Skeletal muscle tissue (tissue), 4 donors: Measurements from ENCODE around the gene ZNF28. TPM values are rescaled to one million over a fixed set of nuclear protein-coding genes. Genes with fewer than 3 reads are reported as not detected.
"Not testable (repeated sequence)": the region's sequence is repeated elsewhere in the genome, so short reads cannot be mapped to it uniquely, and the experiment has no call there.

Source experiments
- H3K27ac ChIP-seq: one replicate; pipeline ENCODE4 v1.7.0; 2013; ENCODE audit warnings: mild to moderate bottlenecking, low read depth, low read length, inconsistent platforms
- H3K27me3 ChIP-seq, 3 donors: one replicate each; pipeline ENCODE4 v1.7.0; 2013; ENCODE audit warnings: low read length in 3 of 3; ENCODE audit not compliant: control insufficient read depth in 3 of 3, insufficient read depth in 3 of 3
- H3K36me3 ChIP-seq, 3 donors: one replicate each; pipeline ENCODE4 v1.7.0; 2013; ENCODE audit warnings: low read length in 3 of 3; ENCODE audit not compliant: control insufficient read depth in 3 of 3, insufficient read depth in 3 of 3
- H3K4me1 ChIP-seq, 3 donors: one replicate each; pipeline ENCODE4 v1.7.0; 2013; ENCODE audit warnings: low read length in 3 of 3, mild to moderate bottlenecking in 3 of 3; ENCODE audit not compliant: control insufficient read depth in 3 of 3, insufficient read depth in 3 of 3
- H3K4me3 ChIP-seq, 3 donors: one replicate each; pipeline ENCODE4 v1.7.0; 2013; ENCODE audit warnings: low read length in 3 of 3
- H3K9ac ChIP-seq, 3 donors: one replicate each; pipeline ENCODE4 v1.7.0; 2013; ENCODE audit warnings: low read length in 3 of 3, mild to moderate bottlenecking in 3 of 3, moderate library complexity in 2 of 3, low read depth in 1 of 3
- H3K9me3 ChIP-seq, 3 donors: one replicate each; pipeline ENCODE4 v1.7.0; 2013; ENCODE audit warnings: low read length in 3 of 3; ENCODE audit not compliant: control insufficient read depth in 3 of 3
- total RNA-seq: library from RNA; depleted of rRNA; stranded (reverse); fragments of >200 nt; gene quantifications from one replicate; pipeline ENCODE4 v1.2.3, GENCODE V29; 2014
- donor health status: Osteomylitis.

The ZNF28 gene
- total RNA-seq, 1 donor from 2014 or later = 3.1 TPM

DNA sequence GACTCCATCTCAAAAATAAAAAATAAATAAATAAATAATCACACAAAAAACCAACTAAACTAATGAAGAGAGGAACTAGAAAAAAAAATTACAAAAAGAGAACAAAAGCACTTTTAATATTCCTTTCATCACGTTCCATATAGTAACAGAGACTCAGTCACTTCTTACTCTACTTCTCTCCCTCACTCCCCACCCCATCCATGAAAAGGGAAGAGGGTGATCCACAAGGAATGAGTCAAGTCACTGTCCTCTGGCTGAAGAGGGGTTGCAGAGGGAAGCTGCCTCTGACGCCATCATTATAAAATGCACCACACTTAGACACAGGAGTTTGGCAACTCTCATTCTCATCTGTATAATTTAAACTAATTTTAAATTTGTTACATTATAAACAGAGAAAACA, 38.6 kb downstream of the ZNF28 start:
- H3K27ac ChIP-seq, H3K9ac ChIP-seq, H3K36me3 ChIP-seq, H3K4me1 ChIP-seq, H3K9me3 ChIP-seq, H3K4me3 ChIP-seq, H3K27me3 ChIP-seq: not testable (repeated sequence)

DNA sequence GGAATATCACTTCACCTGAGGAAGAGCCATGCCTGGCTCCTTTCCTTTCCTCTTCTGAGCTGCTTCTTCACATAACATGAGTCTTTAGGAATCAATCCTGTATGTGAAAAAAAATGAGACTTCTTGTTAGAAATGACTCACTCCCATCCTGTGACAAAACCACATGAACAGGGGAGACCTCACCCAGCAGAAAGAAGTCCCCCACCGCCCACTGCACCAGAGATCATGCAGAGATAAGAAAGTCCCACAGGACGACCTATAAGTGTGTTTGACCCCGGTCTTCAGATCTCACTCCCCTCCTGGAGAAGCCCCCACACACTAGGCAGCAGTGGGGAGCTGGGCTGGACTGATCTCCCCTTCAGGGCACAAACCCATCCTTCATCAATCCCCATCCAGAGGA, 42.6 kb downstream of the ZNF28 start:
- no peaks in the 10 kb centered on the region for H3K4me1 ChIP-seq
- no peaks in the 10 kb centered on the region for H3K9me3 ChIP-seq
- no peak overlapping the region for H3K9ac ChIP-seq
- H3K27me3 ChIP-seq = no peaks in the 10 kb centered on the region
- H3K36me3 ChIP-seq = no peaks in the 10 kb centered on the region
- no peak overlapping the region for H3K27ac ChIP-seq
- H3K4me3 ChIP-seq = no peak overlapping the region

DNA sequence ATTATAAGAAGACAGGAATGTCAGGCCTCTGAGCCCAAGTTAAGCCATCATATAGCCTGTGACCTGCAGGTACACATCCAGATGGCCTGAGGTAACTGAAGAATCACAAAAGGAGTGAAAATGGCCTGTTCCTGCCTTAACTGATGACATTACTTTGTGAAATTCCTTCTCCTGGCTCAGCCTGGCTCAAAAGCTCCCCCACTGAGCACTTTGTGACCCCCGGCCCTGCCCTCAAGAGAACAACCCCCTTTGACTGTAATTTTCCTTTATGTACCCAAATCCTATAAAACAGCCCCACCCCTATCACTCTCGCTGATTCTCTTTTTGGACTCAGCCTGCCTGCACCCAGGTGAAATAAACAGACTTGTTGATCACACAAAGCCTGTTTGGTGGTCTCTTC, 65.0 kb downstream of the ZNF28 start:
- H3K27ac ChIP-seq, H3K4me1 ChIP-seq, H3K9ac ChIP-seq, H3K4me3 ChIP-seq, H3K27me3 ChIP-seq, H3K36me3 ChIP-seq, H3K9me3 ChIP-seq: not testable (repeated sequence)

DNA sequence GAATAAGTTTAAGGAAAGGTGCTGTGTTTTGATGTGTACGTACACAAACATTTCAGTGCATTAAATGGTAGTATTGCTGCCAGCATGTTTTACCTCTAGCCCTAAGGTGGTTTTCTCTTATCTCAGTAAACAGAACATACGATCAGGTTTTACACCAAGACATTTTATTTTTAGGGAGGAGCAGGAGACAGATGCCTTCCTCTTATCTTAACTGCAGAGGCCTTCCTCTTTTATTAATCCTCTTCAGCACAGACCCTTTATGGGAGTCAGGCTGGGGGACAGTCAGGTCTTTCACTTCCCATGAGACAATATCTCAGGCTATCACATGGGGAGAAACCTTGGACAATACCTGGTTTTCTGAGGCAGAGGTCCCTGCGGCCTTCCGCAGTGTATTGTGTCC, 71.7 kb downstream of the ZNF28 start:
- Histone ChIP-seq H3K4me3 (no peak overlapping the region), H3K9ac (no peak overlapping the region), H3K9me3 (no peaks in the 10 kb centered on the region), H3K27me3 (no peaks in the 10 kb centered on the region), H3K36me3 (no peaks in the 10 kb centered on the region), H3K4me1 (peaks cover 0 to 4% (median 0%) of the 10 kb centered on the region in 3 donors), H3K27ac (no peak overlapping the region)

DNA sequence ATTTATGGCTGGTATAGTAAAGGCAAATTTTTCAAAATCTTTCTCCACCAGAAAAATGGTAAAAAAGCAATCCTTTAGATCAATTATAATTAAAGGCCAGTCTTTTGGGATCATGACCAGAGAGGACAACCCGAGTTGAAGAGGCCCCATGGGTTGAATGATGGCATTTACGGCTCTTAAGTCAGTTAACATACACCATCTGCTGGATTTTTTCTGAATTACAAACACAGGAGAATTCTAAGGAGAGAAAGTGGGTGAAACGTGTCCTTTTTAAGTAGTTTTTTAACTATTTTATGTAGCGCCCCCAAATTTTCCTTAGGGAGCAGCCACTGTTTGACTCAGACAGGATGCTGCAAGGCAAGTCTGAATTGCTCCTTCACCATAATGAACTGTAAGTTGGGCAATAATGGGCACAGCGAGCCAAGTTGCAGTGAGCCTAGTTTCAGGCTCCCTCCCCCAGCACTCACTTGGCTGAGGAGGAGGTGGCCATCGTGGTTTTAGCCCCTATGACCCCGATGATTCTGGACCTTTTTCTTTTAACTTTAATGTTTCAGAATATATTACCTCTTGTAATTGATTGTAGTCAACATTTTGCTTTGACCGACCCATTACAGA, 73.0 kb downstream of the ZNF28 start:
- Histone ChIP-seq H3K4me3 (no peak overlapping the region), H3K27me3 (no peaks in the 10 kb centered on the region), H3K27ac (no peak overlapping the region), H3K4me1 (peaks cover 0 to 4% (median 0%) of the 10 kb centered on the region in 3 donors), H3K9me3 (no peaks in the 10 kb centered on the region), H3K9ac (no peak overlapping the region), H3K36me3 (no peaks in the 10 kb centered on the region)

Other genes with a start within 250 kb of the ZNF28 start
- 29.2 TPM for gene ZNF83, start 183.3 kb downstream of the ZNF28 start, total RNA-seq
- gene ZNF611, start 86.6 kb downstream of the ZNF28 start, total RNA-seq = 9.4 TPM
- 2.1 TPM for gene ZNF600, start 34.8 kb downstream of the ZNF28 start, total RNA-seq
- gene ZNF468, start 36.0 kb upstream of the ZNF28 start, total RNA-seq = 14.6 TPM
- 6.3 TPM for gene ZNF320, start 76.0 kb upstream of the ZNF28 start, total RNA-seq
- gene ZNF888, start 101.8 kb upstream of the ZNF28 start, total RNA-seq = 2.1 TPM
- 6.8 TPM for gene ZNF816, start 141.2 kb upstream of the ZNF28 start, total RNA-seq
- not detected for gene ERVV-1, start 192.3 kb upstream of the ZNF28 start, total RNA-seq
- gene ERVV-2, start 223.1 kb upstream of the ZNF28 start, total RNA-seq = not detected